Activated CD4-positive, alpha-beta T cell treated with anti-CD3 and anti-CD28 coated beads, Interleukin-2, Interleukin-4, amounts not matched to agents 100 ng/mL and 50 ng/mL, durations not matched to agents 16 hours and 8 hours (primary cell): ENCODE data around the gene C21orf58.

Experiments used
- DNase-seq: peaks from one replicate; pipeline ENCODE4 v3.0.0-alpha.2; 2020; ENCODE audit warnings: low spot score

The C21orf58 gene

GRCh38 chr21:46255166-46255565 lies 68.5 kb downstream of the C21orf58 start:
- DNase-seq, result no peak

GRCh38 chr21:46254208-46254975 lies 69.3 kb downstream of the C21orf58 start:
- no peak for DNase-seq

- DNase-seq, result peak; percentile 51
Observed at GRCh38 chr21:46253610-46254124, 70.0 kb downstream of the C21orf58 start.

- no peak for DNase-seq
Observed at GRCh38 chr21:46252840-46253239, 70.8 kb downstream of the C21orf58 start.
